WERI-Rb-1 (cell line): ENCODE results near the gene CRYAB.

ENCODE experiments used
- DNase-seq: peaks from one replicate; pipeline ENCODE4 v3.0.0-alpha.2; 2020
- H3K27ac ChIP-seq: fragments of 250-450 bp; sonication (Bioruptor Pico); 2 replicates; pipeline ENCODE4 v1.5.1; 2020; ENCODE audit warnings: mild to moderate bottlenecking, moderate library complexity
- H3K27me3 ChIP-seq: fragments of 250-450 bp; sonication (Bioruptor Pico); 2 replicates; pipeline ENCODE4 v1.5.1; 2021; ENCODE audit warnings: mild to moderate bottlenecking, low read depth, moderate library complexity; ENCODE audit not compliant: insufficient read depth, severe bottlenecking
- H3K36me3 ChIP-seq: fragments of 250-450 bp; sonication (Bioruptor Pico); 2 replicates; pipeline ENCODE4 v1.5.1; 2020; ENCODE audit warnings: mild to moderate bottlenecking, moderate library complexity
- H3K4me3 ChIP-seq: 2 replicates; pipeline ENCODE4 v1.5.1; 2011; ENCODE audit warnings: low read depth, mild to moderate bottlenecking, control low read depth, low read length
- H3K9me3 ChIP-seq: fragments of 250-450 bp; sonication (Bioruptor Pico); 2 replicates; pipeline ENCODE4 v1.5.1; 2021; ENCODE audit warnings: mild to moderate bottlenecking, moderate library complexity; ENCODE audit not compliant: severe bottlenecking
- CTCF ChIP-seq: IDR thresholded peaks from 2 replicates; pipeline ENCODE4 v1.5.1; 2011; ENCODE audit warnings: low read depth, mild to moderate bottlenecking, control low read depth, inconsistent platforms, low read length

The CRYAB gene

GRCh38 chr11:111949519-111950426 lies 38.2 kb upstream of the CRYAB start:
- H3K27ac ChIP-seq = no peak overlapping the region
- no peaks in the 10 kb centered on the region for H3K9me3 ChIP-seq
- no peaks in the 10 kb centered on the region for H3K27me3 ChIP-seq
- no peak overlapping the region for H3K4me3 ChIP-seq
- H3K36me3 ChIP-seq = no peaks in the 10 kb centered on the region; the same call in 1 of the 2 replicates
- DNase-seq = no peak
- TF ChIP-seq CTCF = no peak

- Histone ChIP-seq H3K9me3 (no peaks in the 10 kb centered on the region), H3K4me3 (no peak overlapping the region), H3K36me3 (peaks cover 15% of the 10 kb centered on the region), H3K27me3 (no peaks in the 10 kb centered on the region), H3K27ac (no peak overlapping the region)
- no peak for TF ChIP-seq CTCF
- DNase-seq = no peak
Measured at GRCh38 chr11:111947143-111947542, 35.6 kb upstream of the CRYAB start.

GRCh38 chr11:111946499-111946898 lies 34.9 kb upstream of the CRYAB start:
- no peak for TF ChIP-seq CTCF
- no peak for DNase-seq
- Histone ChIP-seq H3K27me3 (no peaks in the 10 kb centered on the region), H3K36me3 (peaks cover 15% of the 10 kb centered on the region), H3K4me3 (no peak overlapping the region), H3K27ac (no peak overlapping the region), H3K9me3 (no peaks in the 10 kb centered on the region)

- peaks cover 15% of the 10 kb centered on the region for H3K36me3 ChIP-seq
- no peaks in the 10 kb centered on the region for H3K9me3 ChIP-seq
- no peaks in the 10 kb centered on the region for H3K27me3 ChIP-seq
- H3K27ac ChIP-seq = no peak overlapping the region
- H3K4me3 ChIP-seq = no peak overlapping the region
- no peak for TF ChIP-seq CTCF
- DNase-seq = no peak
Measured at GRCh38 chr11:111945198-111945597, 33.6 kb upstream of the CRYAB start.

GRCh38 chr11:111944651-111945051 lies 33.1 kb upstream of the CRYAB start:
- Histone ChIP-seq H3K4me3 (no peak overlapping the region), H3K27ac (no peak overlapping the region)

More at GRCh38 chr11:111944651-111945051, 33.1 kb upstream of the CRYAB start:
- Histone ChIP-seq H3K27me3 (no peaks in the 10 kb centered on the region), H3K9me3 (no peaks in the 10 kb centered on the region), H3K36me3 (peaks cover 15% of the 10 kb centered on the region)
- TF ChIP-seq CTCF = no peak
- DNase-seq = no peak
